ENCODE results near the gene CNOT6. TPM values are rescaled to one million over a fixed set of nuclear protein-coding genes. Genes with fewer than 3 reads are reported as not detected.
"Not testable (repeated sequence)": the region's sequence is repeated elsewhere in the genome, so short reads cannot be mapped to it uniquely, and the experiment has no call there.

The CNOT6 gene
- polyA plus RNA-seq, 1 donor, result 23.0 TPM

GRCh38 chr5:180470966-180471582 is 23.1 kb upstream of the CNOT6 start:
- DNase-seq (ENCODE audit: low read depth), result peak; percentile 35

- DNase-seq (ENCODE audit: low read depth), result no peak
Observed at GRCh38 chr5:180471866-180472265, 22.3 kb upstream of the CNOT6 start.

GRCh38 chr5:180472269-180472668 is 21.9 kb upstream of the CNOT6 start:
- no peak for DNase-seq (ENCODE audit: low read depth)

GRCh38 chr5:180473386-180473785 is 20.8 kb upstream of the CNOT6 start:
- DNase-seq (ENCODE audit: low read depth), result not testable (repeated sequence)

GRCh38 chr5:180474569-180474968 is 19.6 kb upstream of the CNOT6 start:
- DNase-seq (ENCODE audit: low read depth), result no peak

- not testable (repeated sequence) for DNase-seq (ENCODE audit: low read depth)
Observed at GRCh38 chr5:180475969-180476524, 18.1 kb upstream of the CNOT6 start.

- DNase-seq (ENCODE audit: low read depth), result no peak
Observed at GRCh38 chr5:180484813-180485212, 9.4 kb upstream of the CNOT6 start.

- DNase-seq (ENCODE audit: low read depth), result no peak
Observed at GRCh38 chr5:180486636-180487149, 7.5 kb upstream of the CNOT6 start.

- DNase-seq (ENCODE audit: low read depth), result no peak
Observed at GRCh38 chr5:180487556-180487955, 6.6 kb upstream of the CNOT6 start.

GRCh38 chr5:180491496-180491895 is 2.7 kb upstream of the CNOT6 start:
- no peak for DNase-seq (ENCODE audit: low read depth)

GRCh38 chr5:180492226-180492903 is 1.8 kb upstream of the CNOT6 start:
- DNase-seq (ENCODE audit: low read depth), result no peak

- DNase-seq (ENCODE audit: low read depth), result no peak
Observed at GRCh38 chr5:180494510-180495181, 467 bp downstream of the CNOT6 start.

- no peak for DNase-seq (ENCODE audit: low read depth)
Observed at GRCh38 chr5:180495292-180495691, 1.1 kb downstream of the CNOT6 start.

- no peak for DNase-seq (ENCODE audit: low read depth)
Observed at GRCh38 chr5:180495991-180496741, 2.0 kb downstream of the CNOT6 start.

- DNase-seq (ENCODE audit: low read depth), result not testable (repeated sequence)
Observed at GRCh38 chr5:180496806-180497205, 2.6 kb downstream of the CNOT6 start.

GRCh38 chr5:180497865-180498264 is 3.7 kb downstream of the CNOT6 start:
- not testable (repeated sequence) for DNase-seq (ENCODE audit: low read depth)

GRCh38 chr5:180498378-180498777 is 4.2 kb downstream of the CNOT6 start:
- no peak for DNase-seq (ENCODE audit: low read depth)

GRCh38 chr5:180499684-180500083 is 5.5 kb downstream of the CNOT6 start:
- DNase-seq (ENCODE audit: low read depth), result no peak

- not testable (repeated sequence) for DNase-seq (ENCODE audit: low read depth)
Observed at GRCh38 chr5:180500300-180500699, 6.1 kb downstream of the CNOT6 start.

GRCh38 chr5:180507661-180508060 is 13.5 kb downstream of the CNOT6 start:
- no peak for DNase-seq (ENCODE audit: low read depth)

GRCh38 chr5:180515294-180515693 is 21.1 kb downstream of the CNOT6 start:
- no peak for DNase-seq (ENCODE audit: low read depth)

- DNase-seq (ENCODE audit: low read depth), result not testable (repeated sequence)
Observed at GRCh38 chr5:180515974-180516373, 21.8 kb downstream of the CNOT6 start.
